Stimulated activated CD4-positive, alpha-beta T cell treated with anti-CD3 and anti-CD28 coated beads, TNF-alpha, amount 100 ng/mL, for 4 hours (primary cell): Measurements from ENCODE around the gene SELENOV.

Source experiments
- DNase-seq, 3 experiments: peaks; one replicate each; pipeline ENCODE4 v3.0.0-alpha.2; 2020; ENCODE audit warnings: low read depth in 3 of 3

Gene SELENOV

DNA sequence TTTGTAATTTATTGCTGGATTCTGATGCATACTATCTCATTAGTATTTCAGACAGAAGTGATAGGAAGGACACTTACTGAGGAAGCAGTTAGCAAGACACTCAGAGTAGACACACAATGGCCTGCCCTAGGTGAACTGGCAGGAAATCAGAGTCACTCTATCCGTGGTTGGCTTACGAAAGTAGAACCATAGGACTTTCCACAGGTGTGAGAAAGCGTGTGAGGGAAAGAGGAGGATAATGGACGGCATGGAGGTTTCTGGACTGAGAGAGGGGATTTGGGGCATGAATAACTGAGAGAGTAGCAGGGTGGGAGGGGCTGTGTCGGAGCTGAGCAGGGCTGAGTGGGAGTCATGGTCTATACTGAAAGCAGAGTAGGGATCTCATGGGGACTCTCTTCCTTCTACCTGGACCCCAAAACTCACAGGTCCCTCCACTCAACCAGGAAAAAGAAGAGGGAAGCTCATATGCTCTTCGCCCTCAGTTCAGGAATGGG, 43.7 kb downstream of the SELENOV start:
- DNase-seq, result no peak

DNA sequence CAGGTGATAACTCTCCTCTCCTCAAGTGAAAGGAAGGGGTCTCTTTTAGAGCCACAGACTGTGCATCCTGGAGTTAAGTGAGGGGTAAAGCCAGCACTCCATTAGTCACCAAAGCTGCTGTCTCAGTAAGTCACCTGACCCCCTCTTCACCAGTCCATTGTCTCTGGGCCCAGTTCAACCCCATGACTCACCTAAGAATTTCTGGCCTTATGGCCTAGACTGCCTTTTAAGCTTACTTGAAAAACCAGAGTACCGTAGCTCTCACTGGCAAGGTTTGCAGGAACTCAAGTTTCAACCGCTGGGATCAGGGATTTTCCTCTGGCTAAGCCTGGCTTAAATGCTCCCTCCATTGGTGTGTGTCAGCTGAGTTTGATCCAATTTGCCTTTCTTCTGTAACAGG, 48.5 kb downstream of the SELENOV start:
- no peak for DNase-seq

DNA sequence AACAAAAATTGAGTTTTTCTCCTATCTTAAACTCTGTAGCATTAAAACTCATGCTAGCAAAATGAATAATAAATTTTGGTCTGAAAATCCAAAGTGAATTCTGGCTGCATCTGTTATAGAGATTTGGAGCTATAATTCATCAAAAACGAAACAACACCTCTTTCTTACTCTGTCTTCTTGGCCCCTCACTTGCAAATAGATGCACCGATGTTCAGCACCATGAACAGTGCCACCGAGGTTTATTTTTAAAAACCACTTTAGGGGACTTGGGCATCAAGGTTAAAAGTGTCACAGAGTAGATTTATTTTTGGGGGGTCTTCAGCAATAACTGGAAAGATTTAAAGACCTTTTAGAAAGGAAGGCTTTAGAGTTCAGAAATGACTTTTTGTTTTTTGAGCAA, 51.1 kb downstream of the SELENOV start:
- no peak for DNase-seq

DNA sequence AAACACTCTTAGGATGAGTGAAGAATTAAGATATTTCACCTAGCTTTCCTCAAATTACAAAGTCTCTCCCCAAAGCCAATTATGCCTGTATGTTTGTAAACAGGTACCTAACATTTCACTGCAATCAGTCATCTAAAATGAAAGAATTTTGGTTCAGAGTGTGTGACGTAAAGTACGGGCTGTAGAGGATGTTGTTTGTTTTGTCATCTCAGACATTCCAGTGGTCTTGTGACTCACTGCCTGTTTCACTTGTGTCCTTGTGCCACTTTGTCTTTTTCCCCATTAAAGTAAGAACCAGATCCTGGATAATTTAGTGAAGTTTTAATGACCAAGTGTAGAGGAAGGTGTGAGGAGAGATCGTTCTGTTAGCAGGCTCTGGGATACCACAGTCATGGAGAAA, 53.7 kb downstream of the SELENOV start:
- no peak for DNase-seq
